Fibroblast of gingiva (primary cell): ENCODE measurements around the gene ZBTB7C.

ENCODE experiments used
- DNase-seq: peaks from one replicate; pipeline ENCODE4 v3.0.0-alpha.2; 2011; ENCODE audit warnings: low read depth

Gene ZBTB7C

GRCh38 chr18:48111587-48111986, 297.6 kb downstream of the ZBTB7C start:
- no peak for DNase-seq

DNA sequence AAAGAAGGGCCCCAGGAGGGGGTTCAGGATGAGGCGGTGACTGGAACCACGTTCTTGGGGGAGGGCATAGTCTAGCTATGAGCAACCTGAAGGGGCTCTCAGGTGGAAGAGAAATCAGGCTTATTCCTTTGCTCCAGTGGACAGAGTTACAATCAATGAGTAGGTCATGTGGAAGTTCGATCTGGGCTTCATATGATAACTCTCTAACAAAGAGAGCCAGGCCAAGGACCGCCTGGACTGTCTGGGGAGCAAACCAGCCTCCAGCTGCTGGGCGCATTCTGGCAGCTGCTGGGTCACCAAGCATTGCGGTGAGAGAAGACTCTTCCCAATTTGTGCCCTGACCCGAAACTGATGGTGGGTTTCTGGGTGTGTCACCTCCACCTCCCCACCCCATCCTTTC, 298.4 kb downstream of the ZBTB7C start:
- no peak for DNase-seq

DNA sequence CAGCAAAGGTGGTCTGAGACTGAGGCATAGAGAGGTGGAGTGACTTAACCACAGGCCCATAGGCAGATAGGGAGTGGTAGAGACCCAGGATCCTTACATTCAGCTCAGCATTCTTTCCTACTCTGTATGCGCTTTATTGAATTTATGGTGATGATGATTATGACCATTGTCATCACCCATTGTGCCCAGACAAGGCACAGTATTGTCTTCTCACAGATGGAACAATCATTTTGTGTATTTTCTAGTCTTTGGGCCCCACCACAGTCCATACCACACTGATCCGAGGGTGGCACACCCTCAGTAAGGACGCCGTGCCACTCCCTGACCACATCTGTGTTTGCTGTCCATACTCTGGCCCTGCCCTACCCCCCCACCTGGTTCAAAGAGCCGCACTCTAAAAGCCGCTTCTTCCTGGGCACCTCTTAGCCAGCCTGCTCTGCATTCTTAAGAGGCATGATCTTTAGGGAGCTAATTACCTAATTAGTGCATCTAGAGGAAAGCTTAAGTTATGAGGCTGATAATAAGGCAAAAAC, 299.2 kb downstream of the ZBTB7C start:
- no peak for DNase-seq

DNA sequence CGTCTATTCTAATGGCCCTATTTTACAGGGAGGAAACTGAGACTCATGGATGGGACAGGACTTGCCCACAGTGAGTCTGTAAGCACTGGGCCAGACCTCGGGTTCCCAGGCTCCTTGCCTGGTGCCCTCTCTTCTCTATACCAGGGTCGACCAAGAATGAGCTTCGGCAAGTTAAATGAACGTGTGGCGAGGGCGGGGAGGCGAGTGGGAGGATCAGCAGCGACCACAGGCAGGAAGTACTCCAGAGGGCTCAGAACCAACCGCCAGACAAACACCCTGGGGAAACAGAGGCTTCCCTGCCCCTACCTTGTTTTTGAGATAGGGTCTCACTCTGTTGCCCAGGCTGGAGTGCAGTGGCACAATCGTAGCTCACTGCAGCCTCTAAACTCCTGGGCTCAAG, 301.0 kb downstream of the ZBTB7C start:
- no peak for DNase-seq

- no peak for DNase-seq
Measured at GRCh38 chr18:48106976-48107781, 302.0 kb downstream of the ZBTB7C start.

GRCh38 chr18:48106498-48106897, 302.7 kb downstream of the ZBTB7C start:
- no peak for DNase-seq

GRCh38 chr18:48105317-48105716, 303.9 kb downstream of the ZBTB7C start:
- no peak for DNase-seq

GRCh38 chr18:48104705-48105104, 304.5 kb downstream of the ZBTB7C start:
- DNase-seq = no peak

DNA sequence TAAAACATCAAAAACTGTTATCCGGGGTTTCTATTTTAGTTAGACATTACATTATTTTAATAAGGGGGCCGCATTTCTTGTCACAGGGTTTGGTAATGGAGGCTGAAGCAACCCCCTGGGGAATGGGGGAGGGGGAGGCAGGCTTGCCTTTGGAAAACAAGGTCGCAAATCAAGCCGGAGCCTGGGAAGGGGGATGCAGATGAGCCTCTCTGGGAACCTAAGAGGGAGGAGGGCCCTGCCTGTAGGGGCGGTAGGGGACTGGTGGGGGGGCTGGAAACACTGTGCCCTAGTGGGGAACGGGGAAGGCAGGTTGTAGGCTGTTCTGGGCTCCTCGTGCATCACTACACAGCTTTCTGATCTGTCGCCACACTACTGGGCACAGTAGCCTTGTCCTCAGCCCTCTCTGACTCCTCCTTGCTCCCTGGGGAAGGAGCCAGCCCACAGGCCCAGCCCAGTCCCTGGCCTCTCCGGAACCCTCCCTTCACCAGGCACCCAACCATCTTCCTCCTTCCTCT, 308.5 kb downstream of the ZBTB7C start:
- DNase-seq = no peak

DNA sequence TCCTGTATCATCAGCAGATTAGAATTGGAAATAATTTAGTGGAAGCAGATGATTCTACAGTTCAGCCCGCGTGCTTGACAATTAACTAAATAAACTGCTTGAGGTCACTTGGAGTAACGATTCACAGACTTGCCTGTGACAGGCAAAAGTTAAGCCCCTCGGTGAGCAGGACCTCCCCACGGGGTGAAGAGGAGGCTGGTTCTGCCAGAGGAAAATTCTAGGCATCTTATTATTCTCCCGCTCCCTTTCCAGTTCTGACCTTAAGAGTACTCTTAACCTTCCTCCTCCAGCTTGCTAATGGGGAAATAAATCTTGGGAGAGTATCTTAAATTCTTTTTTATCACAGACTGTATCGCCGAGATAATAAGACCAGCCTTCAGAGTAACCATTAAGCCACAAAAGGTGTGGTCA, 309.0 kb downstream of the ZBTB7C start:
- no peak for DNase-seq

DNA sequence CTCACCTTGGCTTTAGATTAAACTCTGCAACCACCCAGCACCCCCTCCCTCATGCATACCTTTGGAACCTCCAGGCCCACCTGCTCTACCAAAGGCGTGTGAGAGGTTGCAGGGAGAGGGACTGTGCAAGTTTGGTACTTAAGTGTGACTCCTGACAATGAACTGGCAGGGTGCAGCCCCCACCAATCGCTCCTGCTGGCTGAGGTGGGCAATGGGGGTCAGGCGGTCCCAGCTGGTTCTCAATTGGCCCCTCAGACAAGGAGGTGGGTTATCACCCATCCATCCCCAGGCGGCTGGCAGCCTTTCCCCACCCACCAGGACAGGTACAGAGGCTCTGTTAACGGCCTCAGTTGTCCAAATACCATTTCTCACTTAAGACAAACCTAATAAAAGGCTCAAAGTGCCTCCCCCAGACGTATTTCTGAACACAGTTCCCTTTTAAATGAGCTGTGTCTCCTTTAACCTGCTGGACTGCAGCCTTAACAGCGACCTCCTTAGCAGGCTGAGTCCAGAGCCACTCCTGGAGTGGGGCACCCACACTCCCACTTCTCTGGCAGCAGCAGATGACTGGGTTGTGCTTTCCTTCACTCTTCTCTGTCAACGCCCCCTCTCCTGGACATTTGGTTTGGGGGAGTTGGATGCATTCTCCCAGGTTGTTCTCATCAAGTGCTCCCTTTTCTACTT, 309.6 kb downstream of the ZBTB7C start:
- DNase-seq = no peak

DNA sequence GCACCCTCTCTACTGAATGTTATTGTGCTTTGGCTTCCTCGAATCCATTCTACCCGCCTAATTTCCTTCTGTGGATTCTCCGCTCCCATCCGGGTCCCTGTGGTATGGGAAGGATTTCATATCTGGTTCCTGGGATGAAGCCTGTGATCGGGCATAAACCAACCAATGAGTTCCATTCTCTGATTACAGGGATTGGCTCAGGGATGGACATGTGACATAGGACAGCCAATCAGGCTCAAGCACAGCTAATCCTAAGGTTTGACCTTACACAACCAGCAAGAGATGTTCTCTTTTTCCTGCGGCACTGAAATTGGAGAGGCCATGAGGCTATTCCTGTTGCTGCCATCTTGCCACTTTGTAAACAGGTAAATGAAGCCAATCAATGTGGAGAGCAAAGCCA, 310.6 kb downstream of the ZBTB7C start:
- DNase-seq = no peak

DNA sequence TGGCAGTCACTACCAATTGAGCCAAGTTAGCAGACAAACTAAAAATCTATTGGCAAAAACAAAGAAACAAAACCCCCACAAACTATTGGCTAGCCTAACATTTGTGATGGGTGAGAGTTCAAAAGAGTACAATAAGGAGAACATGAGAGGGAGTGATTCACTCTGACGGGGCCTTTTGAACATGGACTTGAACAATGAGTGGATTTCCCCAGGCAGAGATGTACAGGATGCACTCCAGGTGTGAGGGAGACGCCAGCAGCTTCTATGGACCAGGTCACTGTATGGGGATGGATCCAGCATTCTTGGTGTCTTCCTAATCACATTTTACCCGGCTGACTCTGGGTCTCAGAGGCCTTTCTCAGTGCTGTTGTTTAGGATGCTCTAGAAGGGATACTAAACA, 311.2 kb downstream of the ZBTB7C start:
- DNase-seq = no peak

DNA sequence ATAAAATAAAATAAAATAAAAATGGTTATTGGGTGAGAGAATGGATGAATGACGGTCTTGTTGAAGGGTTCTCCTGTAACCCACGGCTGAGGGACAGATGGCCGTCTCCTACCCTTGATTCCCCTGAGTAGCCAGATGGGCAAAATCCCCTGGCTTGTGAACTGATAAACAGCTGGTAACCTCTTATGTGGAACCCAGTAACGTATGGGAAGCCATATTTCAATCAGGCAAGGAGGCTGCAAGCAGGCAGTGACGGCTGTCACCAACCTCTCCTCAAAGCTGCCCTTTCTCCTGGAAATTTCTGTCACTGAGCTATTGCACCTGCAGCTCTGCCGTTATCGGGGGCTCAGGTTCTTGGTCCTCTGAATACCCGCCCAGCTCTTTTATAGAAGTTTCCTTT, 313.5 kb downstream of the ZBTB7C start:
- DNase-seq = no peak

DNA sequence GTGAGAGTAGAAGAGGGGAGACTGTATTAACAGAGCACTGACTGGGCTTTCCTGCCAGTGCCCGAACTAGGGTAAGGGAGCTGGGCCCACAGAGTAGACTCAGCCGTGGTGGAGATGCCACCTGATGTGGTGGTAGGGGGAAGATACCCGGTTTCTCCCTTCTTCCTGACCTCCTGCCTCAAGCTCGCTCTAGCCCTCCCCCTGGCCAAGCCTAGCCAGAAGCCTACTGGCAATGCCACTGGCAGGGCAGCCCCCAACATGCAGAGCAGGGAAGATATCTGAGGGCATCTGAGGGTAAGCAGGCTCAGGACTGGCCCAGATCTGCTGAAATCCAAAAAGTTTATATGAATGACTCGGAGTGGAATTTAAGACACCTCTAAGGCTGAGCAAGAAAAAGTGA, 316.1 kb downstream of the ZBTB7C start:
- DNase-seq = no peak

DNA sequence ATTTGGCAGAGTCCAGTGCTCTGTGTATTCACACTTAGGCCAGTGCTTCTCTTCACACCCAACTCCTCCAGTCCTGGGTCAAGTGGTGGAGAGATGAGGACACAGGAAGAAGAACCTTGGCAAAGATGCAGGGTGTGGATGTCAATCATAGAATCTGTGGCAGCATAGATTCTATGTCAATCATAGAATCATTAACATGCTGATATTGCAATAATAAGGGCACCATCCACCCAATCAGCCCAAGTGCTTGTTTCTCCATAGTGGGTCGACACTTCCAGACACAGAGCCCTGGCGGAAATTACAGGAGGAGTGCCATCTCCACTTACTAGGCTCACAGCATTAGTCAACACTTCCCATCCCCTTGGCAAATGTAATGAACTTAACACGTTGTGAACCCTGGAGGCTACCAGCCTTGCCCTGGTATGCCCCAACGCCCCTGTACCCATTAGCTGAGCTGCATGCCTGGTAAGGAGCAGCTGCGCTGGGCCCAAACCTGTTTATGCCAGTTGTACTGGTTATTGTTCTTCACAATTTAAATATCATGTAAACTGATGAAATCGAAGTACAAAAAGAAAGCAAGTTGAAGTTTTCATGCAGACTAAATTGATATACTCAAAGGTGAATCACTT, 317.2 kb downstream of the ZBTB7C start:
- no peak for DNase-seq

DNA sequence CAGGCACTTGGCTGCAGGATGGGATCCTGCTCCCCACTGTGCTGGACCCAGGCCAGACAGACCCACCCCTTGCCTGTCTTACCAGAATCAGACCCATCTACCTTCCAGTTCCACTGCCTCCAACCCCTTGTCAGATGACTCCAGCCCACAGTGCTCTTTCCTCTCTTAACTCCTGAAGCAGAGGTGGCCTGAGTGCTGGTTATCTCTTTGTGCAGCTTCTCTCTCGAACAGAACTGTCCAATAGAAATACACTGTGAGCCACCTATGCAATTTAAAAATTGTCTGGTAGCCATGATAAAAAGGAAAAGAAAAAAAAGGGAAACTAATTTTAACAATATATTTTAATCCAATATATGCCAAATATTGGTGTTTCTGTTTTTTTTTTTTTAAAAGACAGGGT, 318.5 kb downstream of the ZBTB7C start:
- DNase-seq = no peak

GRCh38 chr18:48090021-48090420, 319.2 kb downstream of the ZBTB7C start:
- no peak for DNase-seq

DNA sequence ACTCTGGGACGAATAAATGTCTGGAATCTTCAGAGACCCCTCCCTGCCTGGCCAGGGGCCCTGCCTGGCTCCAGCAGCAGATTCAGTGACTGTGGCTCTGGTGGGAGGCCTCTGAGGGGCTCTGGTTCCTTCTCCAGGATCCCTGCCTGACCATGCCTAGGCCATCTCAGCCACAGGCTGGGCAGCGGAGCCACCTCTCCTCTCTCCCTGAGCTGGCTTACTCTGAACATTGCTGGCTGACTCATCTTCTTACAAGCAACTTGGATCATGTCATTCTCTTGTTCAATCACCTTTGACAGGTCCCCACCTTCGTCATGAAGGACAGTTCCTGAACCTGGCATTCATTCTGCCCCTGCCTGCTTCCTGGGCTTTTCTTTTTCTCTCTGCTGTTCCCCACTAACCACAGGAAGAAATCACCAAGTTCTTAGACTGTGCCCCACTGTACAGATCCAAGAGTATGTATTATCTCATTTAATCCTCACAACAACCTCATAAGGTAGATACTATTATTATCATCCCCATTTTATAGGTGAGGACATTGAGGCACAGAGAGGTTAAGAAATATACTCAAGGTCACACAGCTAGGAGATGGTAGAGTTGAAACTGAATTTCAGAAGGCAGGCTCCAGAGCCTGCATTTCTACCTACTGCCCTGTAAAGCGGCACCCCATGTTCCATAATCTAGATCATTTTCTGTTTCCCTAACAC, 323.2 kb downstream of the ZBTB7C start:
- no peak for DNase-seq

- DNase-seq = no peak
Measured at GRCh38 chr18:48084858-48085257, 324.3 kb downstream of the ZBTB7C start.

- DNase-seq = no peak
Measured at GRCh38 chr18:48084041-48084757, 325.0 kb downstream of the ZBTB7C start.
